IMR-90 (cell line): ENCODE measurements around the gene FNBP1.

Source experiments
- CHD1 ChIP-seq: IDR thresholded peaks from 2 replicates; pipeline ENCODE4 v1.6.1; 2012; ENCODE audit warnings: low read depth, low read length, improper control_type of control experiment
- CTCF ChIP-seq: conservative IDR thresholded peaks from 2 replicates; pipeline ENCODE4 v1.5.1; 2012; ENCODE audit warnings: mild to moderate bottlenecking, low read depth, low read length, improper control_type of control experiment
- MAFK ChIP-seq: IDR thresholded peaks from 2 replicates; pipeline ENCODE4 v1.6.1; 2012; ENCODE audit warnings: low read depth, low read length, improper control_type of control experiment
- MXI1 ChIP-seq: IDR thresholded peaks from 2 replicates; pipeline ENCODE4 v1.6.1; 2012; ENCODE audit warnings: low read depth, mild to moderate bottlenecking, low read length, moderate library complexity, borderline replicate concordance
- POLR2A ChIP-seq: IDR thresholded peaks from 2 replicates; pipeline ENCODE4 v1.6.1; 2012; ENCODE audit warnings: mild to moderate bottlenecking, low read depth, low read length
- RAD21 ChIP-seq: IDR thresholded peaks from 2 replicates; pipeline ENCODE4 v1.6.1; 2012; ENCODE audit warnings: low read length, improper control_type of control experiment
- RCOR1 ChIP-seq: IDR thresholded peaks from 2 replicates; pipeline ENCODE4 v1.6.1; 2012; ENCODE audit warnings: mild to moderate bottlenecking, low read length, improper control_type of control experiment; ENCODE audit not compliant: insufficient replicate concordance
- SMC3 ChIP-seq: fragments of 150-350 bp; IDR thresholded peaks from 2 replicates; pipeline ENCODE4 v1.6.1; 2016; ENCODE audit warnings: low read depth, mild to moderate bottlenecking, antibody characterized with exemption, low read length, moderate library complexity

GRCh38 chr9:129898185-129898584, 144.8 kb downstream of the FNBP1 start:
- TF ChIP-seq CTCF (no peak), SMC3 (no peak), MXI1 (no peak), POLR2A (no peak), CHD1 (no peak), MAFK (no peak), RAD21 (no peak), RCOR1 (no peak)
